Pancreas (tissue), 10 donors: ENCODE measurements around the gene LRRC45. TPM values are rescaled to one million over a fixed set of nuclear protein-coding genes. Genes with fewer than 3 reads are reported as not detected.

ENCODE experiments used
- ATAC-seq, 4 donors: fragments of 200-7000 bp; cut with Tn5 transposase; one replicate each; pipeline versions ENCODE4 v1.8.0 to v1.9.1; 2020; ENCODE audit warnings: mild to moderate bottlenecking in 4 of 4, moderate library complexity in 4 of 4
- DNase-seq, 6 donors: peaks; one replicate each; pipeline ENCODE4 v3.0.0-alpha.2; 2020
- FAIRE-seq: peaks from 2 replicates; lab custom pipeline; 2012; peaks lifted over from hg19 to GRCh38; lab: Jason Lieb, UNC
- H3K27ac ChIP-seq, 4 donors: fragments of 200-600 bp; sonication (generic); 1 replicate in 3 of 4; 2 replicates in 1 of 4; pipeline versions ENCODE4 v1.5.0 to v1.8.0; 2020
- H3K27me3 ChIP-seq, 4 donors: fragments of 200-600 bp; one replicate each; pipeline ENCODE4 v1.8.0; 2021
- H3K36me3 ChIP-seq, 3 donors: fragments of 200-600 bp; sonication (generic) in 1 of 3; one replicate each; pipeline versions ENCODE4 v1.5.0 to v1.8.0; 2020 to 2021
- H3K4me1 ChIP-seq, 3 donors: fragments of 200-600 bp; one replicate each; pipeline ENCODE4 v1.8.0; 2021
- H3K4me3 ChIP-seq, 4 donors: fragments of 200-600 bp; sonication (generic) in 2 of 4; one replicate each; pipeline versions ENCODE4 v1.5.0 to v1.8.0; 2020 to 2021
- H3K9me3 ChIP-seq, 4 donors: fragments of 200-600 bp; one replicate each; pipeline ENCODE4 v1.8.0; 2021
- CTCF ChIP-seq, 4 donors: fragments of 200-600 bp; sonication (generic) in 3 of 4; IDR thresholded peaks; one replicate each; pipeline versions ENCODE4 v1.5.0 to v1.8.0; 2021; ENCODE audit warnings: antibody characterized with exemption in 4 of 4
- WGBS, 2 donors: extraction: QIAGEN DNeasy Blood & Tissue Kit; methylation state at CpG; one replicate each; pipeline ENCODE4 v1.1.7; 2013; 5-methylcytosine and 5-hydroxymethylcytosine counted together
- intact Hi-C, 3 donors: fragments of 100-400 bp; cut with DNase I; formaldehyde crosslinking; loops; one replicate each; pipeline versions ENCODE4 v1.11.1 to v1.14.2; 2022
- polyA plus RNA-seq, 2 donors: library from polyadenylated mRNA; stranded (reverse); fragments of 200-250 nt; gene quantifications; one replicate each; pipeline ENCODE4 v1.2.3, GENCODE V29; 2013
- total RNA-seq, 6 donors: library from RNA; stranded (reverse); fragmentation: NEBNext Ultra II Directional in 4 of 6; extraction: Animal tissue kit (Norgen Biotek cat#: 25700) in 4 of 6; gene quantifications; one replicate each; pipeline versions ENCODE4 v1.2.1 to v1.2.4, GENCODE V29; 2021 to 2023
- donor health status: healthy with polysubstance abuse.
- donor health status: DM: no; HTN: no; CAD: no; lungs with moderate emphysema.
- donor health status: DM: no; HTN: no; CAD: no.
- donor health status: control.
- donor health status: control.
- donor health status: Bipolar disorder and iron deficiency.
- donor health status: DM: yes; HTN: yes; CAD: no.
- donor health status: DM: no; HTN: no; CAD: no.
- donor health status: DM: no; HTN: no; CAD: no.
- donor health status: DM: yes; HTN: yes; CAD: no.

Gene LRRC45
- total and polyA plus RNA-seq, 8 donors: 5.3 to 21.6 (median 7.0) TPM

DNA sequence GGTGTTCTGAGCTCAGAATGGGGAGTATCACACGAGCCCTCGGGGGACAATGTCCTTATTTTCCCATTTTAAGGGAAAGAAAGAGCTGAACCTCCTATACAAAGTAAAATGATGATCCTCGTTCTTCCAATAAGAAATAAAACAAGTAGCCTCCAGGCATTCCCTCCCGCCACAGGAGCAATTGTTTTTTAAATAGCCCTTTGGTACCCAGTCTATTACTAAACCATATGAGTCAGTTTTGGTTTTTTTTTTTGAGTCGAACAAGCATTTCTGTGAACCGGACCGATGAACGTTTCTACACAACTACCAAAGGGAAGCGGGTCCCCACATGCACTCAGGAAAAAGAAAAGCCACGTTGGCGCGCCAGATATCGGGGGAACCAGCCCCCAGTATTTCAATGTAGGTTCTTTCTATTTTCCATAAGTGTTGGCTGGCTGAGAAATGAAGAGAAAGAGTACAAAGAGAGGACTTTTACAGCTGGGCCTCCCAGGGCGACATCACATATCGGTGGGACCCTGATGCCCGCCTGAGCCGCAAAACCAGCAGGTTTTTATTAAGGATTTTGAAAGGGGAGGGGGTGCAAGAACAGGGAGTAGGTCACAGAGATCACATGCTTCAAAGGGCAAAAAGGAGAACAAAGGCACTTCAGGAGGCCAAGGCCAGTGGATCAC, 18.2 kb downstream of the LRRC45 start:
- DNase-seq (no peak), ATAC-seq (no peak), FAIRE-seq (no peak)
- Histone ChIP-seq H3K27ac (no peak overlapping the region), H3K27me3 (no peaks in the 10 kb centered on the region), H3K4me1 (peaks cover 0 to 5% (median 0%) of the 10 kb centered on the region in 3 donors), H3K9me3 (no peaks in the 10 kb centered on the region), H3K36me3 (no peaks in the 10 kb centered on the region), H3K4me3 (no peak overlapping the region)
- intact Hi-C loops: no loop called here
- WGBS, 2 donors: 83 to 90% methylated on average over 17 of the region's 17 CpGs
- TF ChIP-seq CTCF (IDR thresholded peaks at IDR 0.05): no peak

- no peaks in the 10 kb centered on the region for H3K9me3 ChIP-seq
- no peaks in the 10 kb centered on the region for H3K4me1 ChIP-seq
- 65 to 79% methylated on average over 9 of the region's 9 CpGs for WGBS, 2 donors
- no peak overlapping the region for H3K27ac ChIP-seq
- H3K36me3 ChIP-seq: no peaks in the 10 kb centered on the region
- TF ChIP-seq CTCF (IDR thresholded peaks at IDR 0.05): no peak
- no peaks in the 10 kb centered on the region for H3K27me3 ChIP-seq
- H3K4me3 ChIP-seq: no peak overlapping the region
- ATAC-seq (no peak), FAIRE-seq (no peak), DNase-seq (no peak)
- intact Hi-C loops: no loop called here
These were observed 19.5 kb downstream of the LRRC45 start for GRCh38 chr17:82042649-82043048.

DNA sequence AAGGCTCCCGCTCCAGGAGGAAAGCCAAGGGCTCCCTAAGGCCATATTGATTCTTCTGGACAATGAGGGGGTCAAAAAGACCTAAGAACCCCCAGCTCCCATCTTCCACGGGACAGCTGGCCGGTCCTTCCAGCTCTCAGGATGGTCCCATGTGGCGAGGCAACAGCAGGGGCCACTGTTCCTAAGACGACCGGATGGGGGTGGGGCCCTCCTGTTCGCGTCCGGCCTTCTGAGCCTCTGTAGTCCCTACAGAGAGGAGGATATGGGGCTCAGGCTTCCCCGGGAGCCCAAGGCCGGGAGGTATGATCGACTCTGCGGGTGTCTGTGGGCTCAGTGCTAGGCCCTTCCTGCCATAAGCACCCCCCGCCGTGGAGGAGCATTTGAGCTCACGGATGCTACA, 20.4 kb downstream of the LRRC45 start:
- no peak for TF ChIP-seq CTCF (IDR thresholded peaks at IDR 0.05)
- 76 to 84% methylated on average over 16 of the region's 16 CpGs for WGBS, 2 donors
- Histone ChIP-seq H3K27me3 (no peaks in the 10 kb centered on the region), H3K36me3 (no peaks in the 10 kb centered on the region), H3K4me3 (no peak overlapping the region), H3K4me1 (no peaks in the 10 kb centered on the region), H3K27ac (no peak overlapping the region), H3K9me3 (no peaks in the 10 kb centered on the region)
- ATAC-seq: no peak
- intact Hi-C loops: no loop called here
- FAIRE-seq: no peak
- DNase-seq: no peak

GRCh38 chr17:82045936-82046484, 22.9 kb downstream of the LRRC45 start:
- intact Hi-C loops: no loop called here
- Histone ChIP-seq H3K4me3 (no peak overlapping the region), H3K27me3 (no peaks in the 10 kb centered on the region), H3K36me3 (no peaks in the 10 kb centered on the region), H3K4me1 (peaks cover 0 to 4% (median 0%) of the 10 kb centered on the region in 3 donors), H3K27ac (no peak overlapping the region), H3K9me3 (no peaks in the 10 kb centered on the region)
- 74 to 77% methylated on average over 14 of the region's 14 CpGs for WGBS, 2 donors
- no peak for ATAC-seq
- no peak for FAIRE-seq
- TF ChIP-seq CTCF (IDR thresholded peaks at IDR 0.05): no peak
- peak in 2 of 6 donors; percentile 26 to 45 for DNase-seq

GRCh38 chr17:82046903-82047302, 23.8 kb downstream of the LRRC45 start:
- FAIRE-seq: no peak
- intact Hi-C loops: no loop called here
- Histone ChIP-seq H3K36me3 (no peaks in the 10 kb centered on the region), H3K4me3 (no peak overlapping the region), H3K27me3 (no peaks in the 10 kb centered on the region), H3K9me3 (no peaks in the 10 kb centered on the region), H3K4me1 (peaks cover 0 to 4% (median 0%) of the 10 kb centered on the region in 3 donors), H3K27ac (no peak overlapping the region)
- TF ChIP-seq CTCF (IDR thresholded peaks at IDR 0.05): no peak
- DNase-seq: peak in 2 of 6 donors; percentile 14 to 36
- 90 to 93% methylated on average over 21 of the region's 21 CpGs for WGBS, 2 donors
- ATAC-seq: no peak
